ENCODE results near the gene ZNF207. TPM values are rescaled to one million over a fixed set of nuclear protein-coding genes. Genes with fewer than 3 reads are reported as not detected.

Gene ZNF207
- total and polyA plus RNA-seq, 9 of the 15 experiments (the other 6 are each of a cell fraction or from before 2014, with no cell fraction given), result 123 to 370 (median 250) TPM

DNA sequence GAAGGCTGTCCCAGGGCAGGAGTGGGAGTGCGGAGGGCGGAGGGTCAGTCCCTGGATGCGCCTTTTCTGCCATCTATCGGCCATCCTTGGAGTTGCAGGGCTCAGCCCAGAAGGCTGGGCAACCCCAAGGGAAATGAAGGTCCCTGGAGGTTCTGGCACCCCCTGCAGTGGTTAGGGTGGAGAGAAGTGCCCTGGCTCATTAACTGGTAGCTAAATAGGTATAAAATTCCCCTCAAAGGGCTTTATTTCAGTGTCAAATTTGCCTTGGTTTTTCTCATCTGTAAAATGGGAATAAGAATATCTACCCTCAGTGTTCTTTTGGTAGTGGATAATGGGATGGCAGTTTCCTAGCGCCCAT lies 30.4 kb upstream of the ZNF207 start (continued):
- TF ChIP-seq, protein P1, sequence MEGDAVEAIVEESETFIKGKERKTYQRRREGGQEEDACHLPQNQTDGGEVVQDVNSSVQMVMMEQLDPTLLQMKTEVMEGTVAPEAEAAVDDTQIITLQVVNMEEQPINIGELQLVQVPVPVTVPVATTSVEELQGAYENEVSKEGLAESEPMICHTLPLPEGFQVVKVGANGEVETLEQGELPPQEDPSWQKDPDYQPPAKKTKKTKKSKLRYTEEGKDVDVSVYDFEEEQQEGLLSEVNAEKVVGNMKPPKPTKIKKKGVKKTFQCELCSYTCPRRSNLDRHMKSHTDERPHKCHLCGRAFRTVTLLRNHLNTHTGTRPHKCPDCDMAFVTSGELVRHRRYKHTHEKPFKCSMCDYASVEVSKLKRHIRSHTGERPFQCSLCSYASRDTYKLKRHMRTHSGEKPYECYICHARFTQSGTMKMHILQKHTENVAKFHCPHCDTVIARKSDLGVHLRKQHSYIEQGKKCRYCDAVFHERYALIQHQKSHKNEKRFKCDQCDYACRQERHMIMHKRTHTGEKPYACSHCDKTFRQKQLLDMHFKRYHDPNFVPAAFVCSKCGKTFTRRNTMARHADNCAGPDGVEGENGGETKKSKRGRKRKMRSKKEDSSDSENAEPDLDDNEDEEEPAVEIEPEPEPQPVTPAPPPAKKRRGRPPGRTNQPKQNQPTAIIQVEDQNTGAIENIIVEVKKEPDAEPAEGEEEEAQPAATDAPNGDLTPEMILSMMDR (IDR thresholded peaks at IDR 0.05 in 2 of 3, conservative IDR thresholded peaks at IDR 0.05 in 1 of 3; ENCODE audit: insufficient read depth in 2 of 3, low read depth in 1 of 3, low read length in 3 of 3), result peak; percentile 95 to 98 (median 97)
- no peak for TF ChIP-seq ZNF395 (CRISPR knock-in tag; IDR thresholded peaks at IDR 0.05)
- no peak for TF ChIP-seq HNRNPL (IDR thresholded peaks at IDR 0.05; ENCODE audit: low read depth, low read length)
- peak; percentile 76 to 96 for TF ChIP-seq RAD21 (CRISPR knock-in tag; conservative IDR thresholded peaks at IDR 0.05 in 1 of 2, IDR thresholded peaks at IDR 0.05 in 1 of 2)
- peak; percentile 29; the same call in 1 of the 2 replicates for TF ChIP-seq CREM (IDR thresholded peaks at IDR 0.05; ENCODE audit: low read depth)
- peak in 1 of 2 experiments; percentile 60; a peak in 1 of 4 replicates for TF ChIP-seq MAZ (CRISPR knock-in tag; conservative IDR thresholded peaks at IDR 0.05 in 1 of 2, IDR thresholded peaks at IDR 0.05 in 1 of 2)
- 0 out of 2 replicates have a peak, but pooled peaks have one; percentile 11 for TF ChIP-seq NFIC (IDR thresholded peaks at IDR 0.05)
- peak; percentile 40; the same call in 1 of the 2 replicates for TF ChIP-seq JUND (IDR thresholded peaks at IDR 0.05; ENCODE audit: borderline replicate concordance, low read depth, low read length)
- no peak for TF ChIP-seq JUND (tag; IDR thresholded peaks at IDR 0.05; ENCODE audit: borderline replicate concordance, low read depth, low read length)
- TF ChIP-seq REST (IDR thresholded peaks at IDR 0.05; ENCODE audit: borderline replicate concordance), result peak; percentile 91
- no peak for TF ChIP-seq REST (CRISPR knock-in tag; IDR thresholded peaks at IDR 0.05; ENCODE audit: low read depth)
- peak; percentile 85 for TF ChIP-seq ARID2 (IDR thresholded peaks at IDR 0.05)
- peak; percentile 37 for TF ChIP-seq NEUROD1 (IDR thresholded peaks at IDR 0.05; ENCODE audit: borderline replicate concordance, low read depth, low read length, partially characterized antibody)
- peak; percentile 81; the same call in 1 of the 2 replicates for TF ChIP-seq ADNP (tag; IDR thresholded peaks at IDR 0.05)
- 0 out of 2 replicates have a peak, but pooled peaks have one; percentile 25 for TF ChIP-seq MYC (IDR thresholded peaks at IDR 0.05; ENCODE audit: low read depth, low read length)
- TF ChIP-seq MYC (CRISPR knock-in tag; IDR thresholded peaks at IDR 0.05; ENCODE audit: borderline replicate concordance, low read depth), result no peak
- peak; percentile 36 for TF ChIP-seq ZFP36 (IDR thresholded peaks at IDR 0.05; ENCODE audit: low read depth, low read length, partially characterized antibody)
- no peak for TF ChIP-seq NCOA1 (IDR thresholded peaks at IDR 0.05; ENCODE audit: low read depth)
